MCF 10A (cell line): ENCODE results near the gene PRKD1. TPM values are rescaled to one million over a fixed set of nuclear protein-coding genes. Genes with fewer than 3 reads are reported as not detected.

Experiments
- Bru-seq: library from RNA; stranded (reverse); fragments of 400-500 nt; gene quantifications from one replicate; lab custom pipeline; 2021; lab: Mats Ljungman, UMichigan
- BruChase-seq, 2 experiments: library from RNA; stranded (reverse); fragments of 400-500 nt; gene quantifications; one replicate each; lab custom pipeline; 2021; lab: Mats Ljungman, UMichigan
- BruUV-seq: library from RNA; stranded (reverse); fragments of 400-500 nt; replicated peaks from 2 replicates; lab custom pipeline; 2021; lab: Mats Ljungman, UMichigan
- CTCF ChIA-PET: fragments of 300-600 bp; sonication (Branson Sonifier 250); formaldehyde crosslinking; extraction: SDS; loops from one replicate; lab custom pipeline; 2021; ENCODE audit warnings: antibody characterized with exemption, inconsistent platforms; lab: Yijun Ruan, JAX
- POLR2A ChIA-PET: fragments of 300-600, 350-650 bp; sonication (Branson Sonifier 250); formaldehyde crosslinking; extraction: SDS; loops from one replicate; lab custom pipeline; 2020; ENCODE audit warnings: antibody characterized with exemption, inconsistent platforms; lab: Yijun Ruan, JAX
- DNase-seq: peaks from one replicate; pipeline ENCODE4 v3.0.0-alpha.2; 2018; ENCODE audit not compliant: unreplicated experiment
- H3K27ac Mint-ChIP-seq: one replicate; pipeline ENCODE4 v1.8.0; 2022; ENCODE audit warnings: mild to moderate bottlenecking, low read depth, mixed read lengths; ENCODE audit not compliant: unreplicated experiment
- H3K27me3 Mint-ChIP-seq: one replicate; pipeline ENCODE4 v1.8.0; 2022; ENCODE audit warnings: mixed read lengths; ENCODE audit not compliant: insufficient read depth, unreplicated experiment
- H3K36me3 Mint-ChIP-seq: one replicate; pipeline ENCODE4 v1.8.0; 2022; ENCODE audit warnings: mild to moderate bottlenecking, moderate library complexity, mixed read lengths; ENCODE audit not compliant: insufficient read depth, unreplicated experiment
- H3K4me1 Mint-ChIP-seq: one replicate; pipeline ENCODE4 v1.8.0; 2022; ENCODE audit warnings: mixed read lengths; ENCODE audit not compliant: insufficient read depth, unreplicated experiment
- H3K4me3 Mint-ChIP-seq: one replicate; pipeline ENCODE4 v1.8.0; 2022; ENCODE audit warnings: mild to moderate bottlenecking, moderate library complexity, mixed read lengths; ENCODE audit not compliant: unreplicated experiment
- H3K9me3 Mint-ChIP-seq: one replicate; pipeline ENCODE4 v1.8.0; 2022; ENCODE audit warnings: mixed read lengths; ENCODE audit not compliant: unreplicated experiment
- CTCF ChIP-seq: fragments of 200-600 bp; IDR thresholded peaks from one replicate; pipeline ENCODE4 v1.8.0; 2022; ENCODE audit warnings: antibody characterized with exemption, mild to moderate bottlenecking; ENCODE audit not compliant: unreplicated experiment
- intact Hi-C: fragments of 100-400 bp; cut with micrococcal nuclease; formaldehyde crosslinking; loops from 2 replicates; pipeline ENCODE4 v1.14.1; 2022
- long read RNA-seq: library from polyadenylated mRNA; stranded (forward); transcript quantifications from one replicate; pipeline ENCODE4 v2.0.0, GENCODE V29; 2022
- total RNA-seq: library from RNA; stranded (reverse); gene quantifications from 2 replicates; pipeline ENCODE4 v1.2.3, GENCODE V29; 2022

The PRKD1 gene
- total RNA-seq (7.9 and 8.8 TPM in 2 replicates), Bru-seq, nascent RNA (percentile 62 among the genes with signal in this experiment), BruChase-seq, experiment 1, labeled RNA remaining after a 6-hour chase (percentile 51 among the genes with signal in this experiment), BruChase-seq, experiment 2, labeled RNA remaining after a 2-hour chase (percentile 56 among the genes with signal in this experiment)
- long read RNA-seq, partial matches to known transcripts, result 0 of 2 reads
- long read RNA-seq, other reads (novel, unspliced or antisense), result 2 of 2 reads

GRCh38 chr14:29927376-29928116 lies at the start of gene PRKD1:
TSS of gene PRKD1 (minus strand) at chr14:29927847.
- H3K4me3 Mint-ChIP-seq, result peak within 1 kb of the TSS; percentile 98
- no TSS peak for BruUV-seq
- intact Hi-C loops, result loop anchor here (5.0 to 10.0 kb wide), 5 partner anchors 123 to 380 kb away; no protein-coding TSS in a partner anchor
- peak; percentile 50 for DNase-seq
- peak within 1 kb of the TSS; percentile 26 for H3K27ac Mint-ChIP-seq
- TF ChIP-seq CTCF, result peak; percentile 17
- ChIA-PET POLR2A (no interaction called here), CTCF (interaction anchor here (0.6 kb wide), 2 partner anchors 182 to 298 kb away, joined by 3 read pairs; no protein-coding TSS in a partner anchor)
- no peaks in the 10 kb centered on the region for H3K27me3 Mint-ChIP-seq
- H3K4me1 Mint-ChIP-seq, result peaks cover 38% of the 10 kb centered on the region
- H3K9me3 Mint-ChIP-seq, result no peaks in the 10 kb centered on the region
- H3K36me3 Mint-ChIP-seq, result no peaks in the 10 kb centered on the region

GRCh38 chr14:29971101-29971500 lies 43.5 kb upstream of the PRKD1 start:
- TF ChIP-seq CTCF, result no peak
- H3K27me3 Mint-ChIP-seq, result no peaks in the 10 kb centered on the region
- H3K4me1 Mint-ChIP-seq, result no peaks in the 10 kb centered on the region
- DNase-seq, result no peak
- POLR2A ChIA-PET, result interaction anchor here (1.1 kb wide), 1 partner anchor 14 kb away, joined by 4 read pairs; no protein-coding TSS in a partner anchor
- no TSS peak for BruUV-seq
- H3K27ac Mint-ChIP-seq, result no peak overlapping the region
- intact Hi-C loops, result no loop called here
- CTCF ChIA-PET, result interaction anchor here (0.6 kb wide), 1 partner anchor 55 kb away, joined by 3 read pairs; no protein-coding TSS in a partner anchor
- peaks cover 10% of the 10 kb centered on the region for H3K9me3 Mint-ChIP-seq
- H3K36me3 Mint-ChIP-seq, result no peaks in the 10 kb centered on the region
- no peak overlapping the region for H3K4me3 Mint-ChIP-seq

- no peak for TF ChIP-seq CTCF
- no TSS peak for BruUV-seq
- Mint-ChIP-seq H3K27ac (no peak overlapping the region), H3K36me3 (no peaks in the 10 kb centered on the region), H3K4me1 (no peaks in the 10 kb centered on the region), H3K27me3 (no peaks in the 10 kb centered on the region), H3K4me3 (no peak overlapping the region), H3K9me3 (no peaks in the 10 kb centered on the region)
- intact Hi-C loops, result no loop called here
- POLR2A ChIA-PET, result no interaction called here
- CTCF ChIA-PET, result no interaction called here
- no peak for DNase-seq
These were observed 27.4 kb upstream of the PRKD1 start for GRCh38 chr14:29955087-29955486.

GRCh38 chr14:29953501-29953900 lies 25.9 kb upstream of the PRKD1 start:
- ChIA-PET CTCF (interaction anchor here (0.5 to 1.4 kb wide), 2 partner anchors 275 to 405 kb away, joined by 3 read pairs; no protein-coding TSS in a partner anchor), POLR2A (interaction anchor here (0.6 kb wide), 1 partner anchor 47 kb away, joined by 3 read pairs; no protein-coding TSS in a partner anchor)
- no peak for DNase-seq
- TF ChIP-seq CTCF, result no peak
- BruUV-seq, result no TSS peak
- Mint-ChIP-seq H3K4me1 (no peaks in the 10 kb centered on the region), H3K36me3 (no peaks in the 10 kb centered on the region), H3K27ac (no peak overlapping the region), H3K27me3 (no peaks in the 10 kb centered on the region), H3K4me3 (no peak overlapping the region), H3K9me3 (no peaks in the 10 kb centered on the region)
- intact Hi-C loops, result no loop called here
